Fibroblast of pulmonary artery (primary cell): Measurements from ENCODE around the gene KRTAP10-7.

Source experiments
- DNase-seq: peaks from one replicate; pipeline ENCODE4 v3.0.0-alpha.2; 2010; ENCODE audit warnings: low read depth
- H3K4me3 ChIP-seq: replicated peaks from 2 replicates; pipeline ENCODE4 v1.5.1; 2011; ENCODE audit warnings: low read depth, mild to moderate bottlenecking, control low read depth, low read length, moderate library complexity
- CTCF ChIP-seq: IDR thresholded peaks from 2 replicates; pipeline ENCODE4 v1.5.1; 2011; ENCODE audit warnings: mild to moderate bottlenecking, control low read depth, low read length, inconsistent platforms; ENCODE audit errors: missing control alignments

KRTAP10-7 gene

DNA sequence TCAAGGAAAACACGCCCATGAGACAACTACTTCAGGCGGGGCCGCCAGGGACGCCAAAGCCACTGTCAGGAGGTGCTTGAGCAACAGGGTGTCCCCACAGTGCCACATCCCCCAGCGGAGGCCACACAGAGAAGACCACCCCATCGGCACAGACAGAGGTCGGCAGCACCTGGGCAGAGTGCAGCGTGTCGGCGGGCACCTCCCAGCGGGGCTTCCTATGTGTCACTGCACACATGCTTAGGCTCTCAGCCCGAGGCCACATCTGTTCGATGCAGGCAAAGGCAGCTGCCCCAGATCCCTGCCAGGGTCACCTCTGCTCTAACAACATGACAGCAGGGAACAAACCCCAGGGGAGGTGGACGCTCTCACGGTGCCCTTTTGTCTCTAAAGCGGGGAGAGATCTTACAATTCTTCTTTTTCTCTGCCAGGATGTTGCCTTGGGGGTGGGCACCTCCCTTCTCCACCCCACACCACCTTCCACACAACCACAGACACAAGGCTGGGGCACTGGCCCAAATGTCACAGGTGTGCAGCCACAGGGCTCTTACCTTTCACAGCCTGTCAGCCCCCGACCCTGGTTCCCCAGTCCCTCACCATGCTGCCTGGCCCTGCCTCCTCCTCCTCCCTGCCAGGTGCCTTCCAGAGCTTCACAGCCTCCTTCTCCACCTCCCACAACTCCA lies 15.7 kb downstream of the KRTAP10-7 start:
- no peak for DNase-seq
- H3K4me3 ChIP-seq: no peak overlapping the region
- TF ChIP-seq CTCF: no peak

GRCh38 chr21:44616591-44616926 lies 16.2 kb downstream of the KRTAP10-7 start:
- H3K4me3 ChIP-seq: no peak overlapping the region
- no peak for TF ChIP-seq CTCF
- DNase-seq: no peak

DNA sequence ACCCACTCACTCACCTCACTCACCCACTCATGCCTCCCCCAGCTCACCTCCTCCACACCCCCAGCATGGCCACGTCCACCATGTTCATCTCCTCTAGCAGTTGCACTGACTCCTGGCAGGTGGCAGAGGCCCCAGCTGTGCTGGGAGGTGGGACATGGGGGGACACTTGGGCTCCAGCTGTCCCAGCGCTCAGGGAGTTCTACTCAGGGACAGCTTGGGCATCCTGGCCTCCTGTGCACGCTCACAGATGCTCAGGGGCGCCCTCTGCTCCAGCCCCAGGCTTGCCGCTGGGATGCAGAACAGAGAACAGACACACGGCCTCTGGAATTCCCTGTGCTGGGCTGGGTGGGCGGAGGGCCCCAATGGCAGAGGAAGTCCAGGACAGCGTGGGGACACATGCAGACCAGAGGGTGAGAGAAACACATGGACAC lies 16.7 kb downstream of the KRTAP10-7 start:
- DNase-seq: no peak
- no peak for TF ChIP-seq CTCF
- no peak overlapping the region for H3K4me3 ChIP-seq

- peak; percentile 26 for TF ChIP-seq CTCF
- H3K4me3 ChIP-seq: no peak overlapping the region
- peak; percentile 20 for DNase-seq
Measured at GRCh38 chr21:44618504-44618903, 18.1 kb downstream of the KRTAP10-7 start.

GRCh38 chr21:44618909-44619308 lies 18.5 kb downstream of the KRTAP10-7 start:
- TF ChIP-seq CTCF: no peak
- H3K4me3 ChIP-seq: no peak overlapping the region
- no peak for DNase-seq

DNA sequence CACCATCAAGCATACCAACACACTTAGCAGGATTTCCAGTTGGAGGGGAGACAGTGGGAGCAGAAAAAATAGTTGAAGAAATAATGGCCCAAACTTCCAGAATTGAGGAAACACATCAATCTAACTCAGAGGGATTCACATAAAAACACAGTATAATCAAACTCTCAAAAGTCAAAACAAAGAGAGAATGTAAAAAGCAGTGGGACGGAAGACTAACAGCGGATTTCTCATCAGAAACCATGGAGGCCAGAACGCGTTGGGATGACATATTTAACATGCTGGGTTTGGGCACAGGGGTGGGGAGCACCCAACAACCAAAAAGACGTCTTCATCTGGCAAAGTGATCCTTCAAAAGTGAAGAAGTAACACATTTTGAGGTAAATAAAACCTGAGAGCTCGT lies 19.5 kb downstream of the KRTAP10-7 start:
- no peak for TF ChIP-seq CTCF
- DNase-seq: no peak
- H3K4me3 ChIP-seq: no peak overlapping the region

DNA sequence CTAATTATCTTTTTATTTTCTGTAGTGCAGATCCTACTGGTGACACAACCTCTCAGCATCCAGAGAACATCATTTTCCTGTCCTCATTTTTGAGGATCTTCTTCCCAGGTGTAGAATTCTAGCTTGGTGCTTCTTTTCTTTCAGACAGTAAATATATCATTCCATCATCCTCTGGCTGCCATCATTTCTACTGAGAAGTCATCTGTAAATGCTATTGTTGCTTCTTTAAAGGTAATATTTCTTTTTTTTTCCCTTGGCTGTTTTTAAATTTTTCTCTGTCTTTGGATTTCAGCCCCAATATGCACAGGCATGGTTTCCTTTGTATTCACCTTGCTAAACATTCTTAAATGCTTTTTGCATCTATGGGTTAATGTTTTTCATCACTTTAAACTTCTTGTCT lies 23.2 kb downstream of the KRTAP10-7 start:
- no peak for TF ChIP-seq CTCF
- H3K4me3 ChIP-seq: no peak overlapping the region
- DNase-seq: no peak
